OCI-LY1 (cell line): ENCODE measurements around the gene LAT.

ENCODE experiments used
- H2AFZ ChIP-seq: fragments of 200-600 bp; sonication (generic), shearing (Covaris generic); 2 replicates; pipeline ENCODE4 v1.6.0; 2014; ENCODE audit warnings: antibody characterized with exemption, mild to moderate bottlenecking, low read length
- H3F3A ChIP-seq: fragments of 200-600 bp; sonication (generic), shearing (Covaris generic); 2 replicates; pipeline ENCODE4 v1.6.0; 2014; ENCODE audit warnings: mild to moderate bottlenecking, antibody characterized with exemption, low read length, moderate library complexity; ENCODE audit not compliant: insufficient read depth
- H3K27ac ChIP-seq: fragments of 200-600 bp; sonication (generic); 2 replicates; pipeline ENCODE4 v1.5.1; 2014; ENCODE audit warnings: low read length, mixed run types, mild to moderate bottlenecking, low read depth; ENCODE audit not compliant: poor library complexity, severe bottlenecking
- H3K27me3 ChIP-seq: fragments of 200-600 bp; sonication (generic); 2 replicates; pipeline ENCODE4 v1.6.0; 2014; ENCODE audit warnings: antibody characterized with exemption, mild to moderate bottlenecking, low read length, moderate library complexity; ENCODE audit not compliant: insufficient read depth
- H3K36me3 ChIP-seq: fragments of 200-600 bp; sonication (generic); 2 replicates; pipeline ENCODE4 v1.6.1; 2014; ENCODE audit warnings: mild to moderate bottlenecking, antibody characterized with exemption, low read length, moderate library complexity, mixed read lengths; ENCODE audit not compliant: insufficient read depth
- H3K4me1 ChIP-seq: fragments of 200-600 bp; sonication (generic); 2 replicates; pipeline ENCODE4 v1.5.1; 2014; ENCODE audit warnings: mild to moderate bottlenecking, low read length, moderate library complexity; ENCODE audit not compliant: insufficient read depth, severe bottlenecking
- H3K4me2 ChIP-seq: fragments of 200-600 bp; sonication (generic), shearing (Covaris generic); 2 replicates; pipeline ENCODE4 v1.6.1; 2014; ENCODE audit warnings: low read length
- H3K4me3 ChIP-seq: fragments of 200-600 bp; sonication (generic); 2 replicates; pipeline ENCODE4 v1.5.1; 2014; ENCODE audit warnings: low read length, low read depth, mild to moderate bottlenecking, mixed read lengths; ENCODE audit not compliant: poor library complexity, severe bottlenecking
- H3K79me2 ChIP-seq: fragments of 200-600 bp; shearing (Covaris generic); 2 replicates; pipeline ENCODE4 v1.6.1; 2016; ENCODE audit warnings: mixed run types, low read length, mixed read lengths; ENCODE audit not compliant: insufficient read depth
- H3K9ac ChIP-seq: fragments of 200-600 bp; sonication (generic), shearing (Covaris generic); 2 replicates; pipeline ENCODE4 v1.6.1; 2014; ENCODE audit warnings: mild to moderate bottlenecking, low read length, mixed read lengths
- H3K9me2 ChIP-seq: fragments of 200-600 bp; sonication (generic), shearing (Covaris generic); 2 replicates; pipeline ENCODE4 v1.6.1; 2014; ENCODE audit warnings: low read depth, mild to moderate bottlenecking, low read length, mixed read lengths
- H3K9me3 ChIP-seq: fragments of 200-600 bp; shearing (Covaris generic); 2 replicates; pipeline ENCODE4 v1.6.1; 2014; ENCODE audit warnings: low read length, mixed read lengths
- H4K20me1 ChIP-seq: fragments of 200-600 bp; sonication (generic), shearing (Covaris generic); 2 replicates; pipeline ENCODE4 v1.6.0; 2016; ENCODE audit warnings: mild to moderate bottlenecking, low read length; ENCODE audit not compliant: insufficient read depth
- CTCF ChIP-seq: fragments of 200-600 bp; sonication (generic), shearing (Covaris generic); IDR thresholded peaks from 2 replicates; pipeline ENCODE4 v1.5.1; 2017; ENCODE audit warnings: mild to moderate bottlenecking, antibody characterized with exemption, low read length, moderate library complexity, mixed read lengths
- EZH2 ChIP-seq: fragments of 200-600 bp; sonication (generic), shearing (Covaris generic); IDR thresholded peaks from 2 replicates; pipeline ENCODE4 v1.8.0; 2017; ENCODE audit warnings: borderline replicate concordance, mixed run types, mild to moderate bottlenecking, antibody characterized with exemption, low read length, moderate library complexity, mixed read lengths

LAT gene

GRCh38 chr16:28981517-28981916 lies 3.3 kb upstream of the LAT start:
- no peaks in the 10 kb centered on the region for H3K9me2 ChIP-seq
- H2AFZ ChIP-seq, result no peak overlapping the region
- no peak overlapping the region for H3K4me3 ChIP-seq
- H3K36me3 ChIP-seq, result peaks cover 7% of the 10 kb centered on the region
- H3F3A ChIP-seq, result no peaks in the 10 kb centered on the region
- 0 out of 2 replicates have a peak, but pooled peaks cover 3% of the 10 kb centered on the region for H3K9me3 ChIP-seq
- H3K4me2 ChIP-seq, result no peak overlapping the region
- no peaks in the 10 kb centered on the region for H3K27me3 ChIP-seq
- no peaks in the 10 kb centered on the region for H4K20me1 ChIP-seq
- TF ChIP-seq CTCF (peak; percentile 88), EZH2 (no peak)
- no peak overlapping the region for H3K27ac ChIP-seq
- H3K79me2 ChIP-seq, result no peaks in the 10 kb centered on the region
- no peak overlapping the region for H3K9ac ChIP-seq
- H3K4me1 ChIP-seq, result peaks cover 12% of the 10 kb centered on the region

GRCh38 chr16:28982418-28982817 lies 2.4 kb upstream of the LAT start:
- no peak overlapping the region for H3K4me2 ChIP-seq
- peaks cover 12% of the 10 kb centered on the region for H3K4me1 ChIP-seq
- no peaks in the 10 kb centered on the region for H3F3A ChIP-seq
- H3K79me2 ChIP-seq, result no peaks in the 10 kb centered on the region
- no peak overlapping the region for H3K9ac ChIP-seq
- no peak overlapping the region for H3K4me3 ChIP-seq
- no peaks in the 10 kb centered on the region for H3K27me3 ChIP-seq
- no peaks in the 10 kb centered on the region for H3K9me2 ChIP-seq
- H3K36me3 ChIP-seq, result peaks cover 7% of the 10 kb centered on the region
- H2AFZ ChIP-seq, result no peak overlapping the region
- no peak for TF ChIP-seq EZH2
- no peak for TF ChIP-seq CTCF
- H4K20me1 ChIP-seq, result no peaks in the 10 kb centered on the region
- H3K27ac ChIP-seq, result no peak overlapping the region
- H3K9me3 ChIP-seq, result 0 out of 2 replicates have a peak, but pooled peaks cover 3% of the 10 kb centered on the region

GRCh38 chr16:28982949-28983348 lies 1.9 kb upstream of the LAT start:
- no peaks in the 10 kb centered on the region for H3K9me2 ChIP-seq
- no peaks in the 10 kb centered on the region for H3F3A ChIP-seq
- H3K27me3 ChIP-seq, result no peaks in the 10 kb centered on the region
- TF ChIP-seq EZH2 (no peak), CTCF (no peak)
- H3K9ac ChIP-seq, result no peak overlapping the region
- H3K36me3 ChIP-seq, result peaks cover 7% of the 10 kb centered on the region
- no peaks in the 10 kb centered on the region for H4K20me1 ChIP-seq
- 0 out of 2 replicates have a peak, but pooled peaks cover 3% of the 10 kb centered on the region for H3K9me3 ChIP-seq
- H3K4me3 ChIP-seq, result no peak overlapping the region
- no peak overlapping the region for H3K27ac ChIP-seq
- no peak overlapping the region for H2AFZ ChIP-seq
- H3K4me2 ChIP-seq, result no peak overlapping the region
- no peaks in the 10 kb centered on the region for H3K79me2 ChIP-seq
- peaks cover 12% of the 10 kb centered on the region for H3K4me1 ChIP-seq
